WI38 (cell line): ENCODE measurements around the gene TMEM198.

ENCODE experiments used
- H3K4me3 ChIP-seq: 2 replicates; pipeline ENCODE4 v1.5.1; 2011; ENCODE audit warnings: low read depth, mild to moderate bottlenecking, control low read depth, low read length
- CTCF ChIP-seq: IDR thresholded peaks from 2 replicates; pipeline ENCODE4 v1.5.1; 2012; ENCODE audit warnings: low read depth, mild to moderate bottlenecking, control low read depth, low read length

TMEM198 gene

GRCh38 chr2:219573166-219573565, 29.3 kb downstream of the TMEM198 start:
- H3K4me3 ChIP-seq, result no peak overlapping the region
- no peak for TF ChIP-seq CTCF

GRCh38 chr2:219574484-219575311, 30.9 kb downstream of the TMEM198 start:
- no peak overlapping the region for H3K4me3 ChIP-seq
- TF ChIP-seq CTCF, result no peak

- no peak overlapping the region for H3K4me3 ChIP-seq
- no peak for TF ChIP-seq CTCF
These were observed 32.0 kb downstream of the TMEM198 start for GRCh38 chr2:219575566-219576504.

GRCh38 chr2:219576505-219577388, 32.9 kb downstream of the TMEM198 start:
- H3K4me3 ChIP-seq, result no peak overlapping the region

GRCh38 chr2:219578811-219579613, 35.2 kb downstream of the TMEM198 start:
- no peak for TF ChIP-seq CTCF

More at GRCh38 chr2:219576505-219577388, 32.9 kb downstream of the TMEM198 start:
- no peak for TF ChIP-seq CTCF

GRCh38 chr2:219581346-219581745, 37.5 kb downstream of the TMEM198 start:
- TF ChIP-seq CTCF, result no peak
- no peak overlapping the region for H3K4me3 ChIP-seq

More at GRCh38 chr2:219578811-219579613, 35.2 kb downstream of the TMEM198 start:
- H3K4me3 ChIP-seq, result no peak overlapping the region
